NCI-H1105 (cell line): ENCODE results near the gene BHLHA15.
A peak's percentile ranks its signal among the peaks of the same experiment; 100 is the strongest.

ENCODE experiments used
- DNase-seq: peaks from one replicate; lab custom pipeline; 2025; lab: John Stamatoyannopoulos, UW

BHLHA15 gene

GRCh38 chr7:98244871-98245270 lies 33.6 kb downstream of the BHLHA15 start:
- DNase-seq: no peak

DNA sequence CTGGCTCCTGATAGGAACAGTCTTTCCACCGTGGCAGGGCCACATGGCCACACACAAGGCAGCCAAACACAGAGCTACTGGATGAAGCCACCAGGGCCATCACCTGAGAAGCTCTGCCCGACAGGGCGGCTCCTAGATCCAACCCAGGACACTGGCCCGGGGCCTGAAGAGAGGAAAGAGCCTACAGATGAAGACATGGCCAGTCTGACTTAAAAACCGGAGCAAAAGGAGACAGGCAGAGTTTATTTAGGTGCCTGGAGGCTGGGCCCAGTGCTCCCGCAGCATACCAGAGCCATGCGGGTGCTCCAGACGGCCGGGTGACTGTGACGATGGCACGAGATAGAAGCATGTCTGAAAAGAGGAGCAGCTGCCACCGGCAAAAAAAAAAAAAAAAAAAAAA lies 36.9 kb downstream of the BHLHA15 start:
- no peak for DNase-seq

DNA sequence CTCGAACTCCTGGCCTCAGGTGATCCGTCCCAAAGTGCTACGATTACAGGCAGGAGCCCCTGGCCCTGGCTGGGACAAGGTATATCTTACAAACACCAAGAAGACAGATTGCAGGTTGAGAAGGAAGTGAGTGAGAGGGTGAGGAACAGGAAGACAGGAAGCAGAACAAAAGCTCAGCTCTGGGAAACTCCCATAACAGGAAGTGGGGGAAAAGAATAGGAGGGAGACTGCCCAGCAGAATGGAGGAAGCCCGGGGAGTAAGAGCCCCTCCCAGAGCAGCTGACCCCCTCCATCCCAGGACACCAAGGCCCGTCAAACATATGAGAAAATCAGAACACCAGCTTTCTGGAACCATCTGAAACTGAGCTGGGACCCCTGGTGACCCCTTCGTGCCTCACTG lies 37.9 kb downstream of the BHLHA15 start:
- DNase-seq: no peak

- DNase-seq: peak; percentile 4
Measured at GRCh38 chr7:98250789-98251188, 39.5 kb downstream of the BHLHA15 start.

- DNase-seq: no peak
Measured at GRCh38 chr7:98251231-98251600, 40.0 kb downstream of the BHLHA15 start.

- peak; percentile 85 for DNase-seq
Measured at GRCh38 chr7:98251601-98252424, 40.6 kb downstream of the BHLHA15 start, which contains the start of gene TECPR1. TECPR1 (minus strand) TSS chr7:98252232; CDS start chr7:98246146, 6,086 bp downstream.

DNA sequence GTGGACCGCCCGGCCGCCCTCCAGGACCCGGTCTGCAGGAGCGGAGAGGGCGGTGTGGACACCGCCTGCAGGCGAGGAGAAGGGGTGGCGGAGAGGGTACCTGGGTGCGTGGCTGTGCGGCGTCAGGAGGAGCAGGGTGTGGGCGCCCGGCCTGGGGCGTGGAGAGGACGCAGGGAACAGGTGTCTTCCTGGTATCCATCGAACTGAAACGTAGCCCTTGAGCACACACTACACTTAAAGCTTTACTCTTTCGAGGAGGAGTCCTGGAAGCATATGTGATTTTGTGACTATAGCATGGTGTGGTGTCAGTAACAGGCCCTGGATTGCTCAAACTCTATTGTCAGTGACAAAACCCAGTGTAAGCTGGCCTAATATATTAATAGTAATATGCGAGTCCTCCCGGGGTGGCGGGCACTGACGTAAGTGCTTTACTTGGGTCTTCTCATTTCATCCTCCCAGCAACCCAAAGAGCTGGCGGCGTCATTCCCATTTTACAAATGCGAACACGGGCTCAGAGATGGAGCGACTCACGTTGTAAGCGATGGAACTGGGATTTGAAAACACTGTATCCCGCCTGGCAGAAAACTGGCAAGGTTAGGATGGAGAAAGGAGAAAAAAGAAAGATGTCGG lies 41.3 kb downstream of the BHLHA15 start:
- no peak for DNase-seq

GRCh38 chr7:98254516-98254915 lies 43.3 kb downstream of the BHLHA15 start:
- DNase-seq: no peak

DNA sequence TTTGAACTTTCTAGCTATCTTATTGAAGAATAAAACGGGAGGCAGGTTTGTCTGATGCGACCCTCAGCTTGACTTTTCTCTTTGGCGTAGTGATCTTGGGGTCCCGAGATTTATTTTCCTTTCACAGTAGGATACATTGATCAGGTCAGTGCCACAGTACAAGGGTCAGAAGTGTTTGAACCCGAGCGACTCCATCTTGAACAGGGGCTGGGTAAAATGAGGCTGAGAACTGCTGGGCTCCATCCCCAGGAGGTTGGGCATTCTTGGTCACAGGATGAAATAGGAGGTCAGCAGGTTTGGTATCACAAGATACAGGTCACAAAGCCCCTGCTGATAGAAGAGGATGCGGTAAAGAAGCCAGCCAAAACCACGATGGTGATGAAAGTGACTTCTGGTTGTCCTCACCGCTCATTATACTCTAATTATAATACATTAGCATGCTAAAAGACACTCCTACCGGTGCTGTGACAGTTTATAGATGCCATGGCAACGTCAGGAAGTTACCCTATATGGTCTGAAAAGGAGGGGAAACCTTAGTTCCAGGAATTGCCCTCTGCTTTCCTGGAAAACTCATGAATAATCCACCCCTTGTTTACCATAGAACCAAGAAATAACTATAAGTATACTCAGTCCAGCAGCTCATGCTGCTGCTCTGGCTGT lies 43.8 kb downstream of the BHLHA15 start:
- DNase-seq: no peak

DNA sequence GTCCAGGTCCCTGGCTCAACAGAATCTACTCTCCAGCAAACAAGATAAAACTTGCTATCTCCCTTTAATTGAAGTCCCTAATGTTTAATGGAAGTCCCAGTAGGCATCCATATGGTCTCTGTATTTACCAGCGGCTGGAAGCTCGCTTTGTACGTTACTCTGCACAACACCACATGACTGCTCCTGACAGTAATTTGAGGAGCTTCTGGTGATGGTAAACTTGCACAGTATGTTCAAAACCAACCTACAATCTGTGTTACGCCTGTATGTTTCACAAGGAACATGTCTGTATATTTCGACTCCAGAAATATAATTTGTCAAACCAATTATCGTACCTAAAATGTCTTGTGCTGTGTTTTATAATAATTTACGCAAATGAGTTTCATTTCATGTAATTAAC lies 45.2 kb downstream of the BHLHA15 start:
- DNase-seq: no peak

GRCh38 chr7:98257701-98258100 lies 46.5 kb downstream of the BHLHA15 start:
- DNase-seq: no peak
